Transverse colon (tissue), 4 donors: ENCODE data around the gene SLC15A4.
"Not testable (repeated sequence)": the region's sequence is repeated elsewhere in the genome, so short reads cannot be mapped to it uniquely, and the experiment has no call there.

Experiments
- EP300 ChIP-seq: sonication (generic); formaldehyde crosslinking; IDR thresholded peaks from one replicate; pipeline ENCODE4 v1.6.1; 2017; ENCODE audit warnings: antibody characterized with exemption, low read depth
- POLR2A ChIP-seq: fragments of 450-650 bp; IDR thresholded peaks from one replicate; pipeline ENCODE4 v1.6.1; 2016; ENCODE audit warnings: antibody characterized with exemption, mild to moderate bottlenecking, moderate library complexity
- POLR2AphosphoS5 ChIP-seq, 3 donors: sonication (generic); formaldehyde crosslinking; IDR thresholded peaks; one replicate each; pipeline ENCODE4 v1.6.1; 2016; ENCODE audit warnings: antibody characterized with exemption in 3 of 3
- TF ChIP-seq, protein P1 (sequence below), 5 experiments: fragments of 200-600 bp in 3 of 5; fragments of 450-650 bp in 2 of 5; sonication (generic) in 3 of 5; IDR thresholded peaks; 1 replicate in 2 of 5; 2 replicates in 3 of 5; pipeline ENCODE4 v1.5.1; 2016 to 2017; ENCODE audit warnings: antibody characterized with exemption in 5 of 5, inconsistent platforms in 3 of 5, mild to moderate bottlenecking in 2 of 5, moderate library complexity in 1 of 5

DNA sequence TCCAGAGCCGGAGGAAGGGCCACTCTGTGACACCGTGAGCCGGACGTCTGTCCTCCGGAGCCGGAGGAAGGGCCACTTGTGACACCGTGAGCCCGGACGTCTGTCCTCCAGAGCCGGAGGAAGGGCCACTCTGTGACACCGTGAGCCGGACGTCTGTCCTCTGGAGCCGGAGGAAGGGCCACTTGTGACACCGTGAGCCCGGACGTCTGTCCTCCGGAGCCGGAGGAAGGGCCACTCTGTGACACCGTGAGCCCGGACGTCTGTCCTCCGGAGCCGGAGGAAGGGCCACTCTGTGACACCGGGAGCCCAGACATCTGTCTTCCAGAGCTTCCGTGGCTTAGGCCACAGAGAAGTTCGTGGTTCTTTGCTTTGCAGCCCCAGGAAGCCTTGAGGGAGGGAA is 22.9 kb upstream of the SLC15A4 start:
- TF ChIP-seq, protein P1, sequence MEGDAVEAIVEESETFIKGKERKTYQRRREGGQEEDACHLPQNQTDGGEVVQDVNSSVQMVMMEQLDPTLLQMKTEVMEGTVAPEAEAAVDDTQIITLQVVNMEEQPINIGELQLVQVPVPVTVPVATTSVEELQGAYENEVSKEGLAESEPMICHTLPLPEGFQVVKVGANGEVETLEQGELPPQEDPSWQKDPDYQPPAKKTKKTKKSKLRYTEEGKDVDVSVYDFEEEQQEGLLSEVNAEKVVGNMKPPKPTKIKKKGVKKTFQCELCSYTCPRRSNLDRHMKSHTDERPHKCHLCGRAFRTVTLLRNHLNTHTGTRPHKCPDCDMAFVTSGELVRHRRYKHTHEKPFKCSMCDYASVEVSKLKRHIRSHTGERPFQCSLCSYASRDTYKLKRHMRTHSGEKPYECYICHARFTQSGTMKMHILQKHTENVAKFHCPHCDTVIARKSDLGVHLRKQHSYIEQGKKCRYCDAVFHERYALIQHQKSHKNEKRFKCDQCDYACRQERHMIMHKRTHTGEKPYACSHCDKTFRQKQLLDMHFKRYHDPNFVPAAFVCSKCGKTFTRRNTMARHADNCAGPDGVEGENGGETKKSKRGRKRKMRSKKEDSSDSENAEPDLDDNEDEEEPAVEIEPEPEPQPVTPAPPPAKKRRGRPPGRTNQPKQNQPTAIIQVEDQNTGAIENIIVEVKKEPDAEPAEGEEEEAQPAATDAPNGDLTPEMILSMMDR (IDR thresholded peaks at IDR 0.05), result not testable (repeated sequence)
- TF ChIP-seq POLR2A; EP300; POLR2AphosphoS5 (IDR thresholded peaks at IDR 0.05): not testable (repeated sequence)
